RWPE2 (cell line): ENCODE results near the gene FOXQ1.

Source experiments
- ATAC-seq: fragments of 200-7000 bp; cut with Tn5 transposase; 3 replicates; pipeline ENCODE4 v1.9.1; 2021; ENCODE audit warnings: low read depth
- DNase-seq: peaks from one replicate; pipeline ENCODE4 v3.0.0-alpha.2; 2020; ENCODE audit warnings: low spot score
- H3K27ac ChIP-seq: fragments of 450-650 bp; 2 replicates; pipeline ENCODE4 v1.5.1; 2017; ENCODE audit warnings: mild to moderate bottlenecking; ENCODE audit not compliant: poor library complexity, severe bottlenecking
- H3K27me3 ChIP-seq: fragments of 250-450 bp; sonication (Bioruptor Pico); 2 replicates; pipeline ENCODE4 v1.5.1; 2021; ENCODE audit warnings: mild to moderate bottlenecking, moderate library complexity; ENCODE audit not compliant: insufficient read depth, poor library complexity, severe bottlenecking
- H3K36me3 ChIP-seq: fragments of 250-450 bp; sonication (Bioruptor Pico); 2 replicates; pipeline ENCODE4 v1.5.1; 2020; ENCODE audit warnings: low read depth, mild to moderate bottlenecking, moderate library complexity
- H3K4me1 ChIP-seq: fragments of 250-450 bp; sonication (Bioruptor Pico); 2 replicates; pipeline ENCODE4 v1.5.1; 2021; ENCODE audit warnings: mild to moderate bottlenecking, moderate library complexity; ENCODE audit not compliant: insufficient read depth, poor library complexity, severe bottlenecking
- H3K4me3 ChIP-seq: fragments of 250-450 bp; sonication (Bioruptor Pico); 2 replicates; pipeline ENCODE4 v1.5.1; 2021; ENCODE audit warnings: mild to moderate bottlenecking, moderate library complexity; ENCODE audit not compliant: severe bottlenecking
- H3K9me3 ChIP-seq: fragments of 250-450 bp; sonication (Bioruptor Pico); 2 replicates; pipeline ENCODE4 v1.5.1; 2021; ENCODE audit warnings: mild to moderate bottlenecking, moderate library complexity; ENCODE audit not compliant: severe bottlenecking
- TF ChIP-seq, protein P1 (sequence below): fragments of 450-650 bp; IDR thresholded peaks from one replicate; pipeline ENCODE4 v1.5.1; 2017; ENCODE audit warnings: mild to moderate bottlenecking, moderate library complexity; ENCODE audit not compliant: poor library complexity, severe bottlenecking

The FOXQ1 gene

DNA sequence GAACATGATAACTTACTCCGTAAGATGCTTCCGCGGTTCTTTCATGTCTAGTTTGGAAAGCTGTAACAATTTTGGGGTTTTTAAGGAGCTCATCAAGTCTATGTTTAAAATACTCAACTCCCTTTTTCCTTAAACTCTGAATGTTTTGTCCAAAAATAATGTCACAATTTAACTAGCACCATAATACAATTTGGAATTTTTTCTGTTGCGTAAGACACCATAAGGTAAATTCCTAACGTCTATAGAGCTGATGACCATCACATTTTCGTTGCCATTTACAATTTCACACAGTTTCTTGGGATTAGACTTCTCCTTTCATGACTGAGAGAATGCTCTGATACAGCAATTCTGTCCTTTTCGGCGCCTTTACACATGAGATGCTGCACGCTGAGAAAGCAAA is 50.7 kb downstream of the FOXQ1 start:
- Histone ChIP-seq H3K27me3 (no peaks in the 10 kb centered on the region), H3K4me3 (no peak overlapping the region), H3K4me1 (no peaks in the 10 kb centered on the region), H3K36me3 (no peaks in the 10 kb centered on the region), H3K27ac (no peak overlapping the region), H3K9me3 (no peaks in the 10 kb centered on the region)
- ATAC-seq (no peak), DNase-seq (no peak)
- TF ChIP-seq, protein P1, sequence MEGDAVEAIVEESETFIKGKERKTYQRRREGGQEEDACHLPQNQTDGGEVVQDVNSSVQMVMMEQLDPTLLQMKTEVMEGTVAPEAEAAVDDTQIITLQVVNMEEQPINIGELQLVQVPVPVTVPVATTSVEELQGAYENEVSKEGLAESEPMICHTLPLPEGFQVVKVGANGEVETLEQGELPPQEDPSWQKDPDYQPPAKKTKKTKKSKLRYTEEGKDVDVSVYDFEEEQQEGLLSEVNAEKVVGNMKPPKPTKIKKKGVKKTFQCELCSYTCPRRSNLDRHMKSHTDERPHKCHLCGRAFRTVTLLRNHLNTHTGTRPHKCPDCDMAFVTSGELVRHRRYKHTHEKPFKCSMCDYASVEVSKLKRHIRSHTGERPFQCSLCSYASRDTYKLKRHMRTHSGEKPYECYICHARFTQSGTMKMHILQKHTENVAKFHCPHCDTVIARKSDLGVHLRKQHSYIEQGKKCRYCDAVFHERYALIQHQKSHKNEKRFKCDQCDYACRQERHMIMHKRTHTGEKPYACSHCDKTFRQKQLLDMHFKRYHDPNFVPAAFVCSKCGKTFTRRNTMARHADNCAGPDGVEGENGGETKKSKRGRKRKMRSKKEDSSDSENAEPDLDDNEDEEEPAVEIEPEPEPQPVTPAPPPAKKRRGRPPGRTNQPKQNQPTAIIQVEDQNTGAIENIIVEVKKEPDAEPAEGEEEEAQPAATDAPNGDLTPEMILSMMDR = no peak

DNA sequence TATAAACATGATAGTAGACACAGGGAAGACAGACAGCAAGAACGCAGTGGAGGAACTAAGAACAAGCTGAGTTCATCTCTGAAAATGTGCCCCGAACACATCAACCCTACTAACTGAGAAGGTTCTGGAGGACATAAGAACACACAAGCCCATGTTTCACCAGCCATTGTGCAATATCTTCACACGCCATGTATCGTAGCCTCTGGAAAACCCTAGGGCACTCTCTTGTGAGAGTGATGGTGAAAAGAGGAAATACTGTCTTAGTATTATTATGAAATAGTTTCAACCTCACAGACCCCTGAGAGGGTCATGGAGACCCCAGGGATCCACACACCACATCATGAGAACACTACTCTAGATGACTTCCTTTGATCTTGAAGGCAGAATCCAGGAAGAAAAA is 51.4 kb downstream of the FOXQ1 start:
- Histone ChIP-seq H3K9me3 (no peaks in the 10 kb centered on the region), H3K36me3 (no peaks in the 10 kb centered on the region), H3K4me3 (no peak overlapping the region), H3K27me3 (no peaks in the 10 kb centered on the region), H3K27ac (no peak overlapping the region), H3K4me1 (no peaks in the 10 kb centered on the region)
- ATAC-seq (no peak), DNase-seq (no peak)
- TF ChIP-seq, protein P1 = no peak

DNA sequence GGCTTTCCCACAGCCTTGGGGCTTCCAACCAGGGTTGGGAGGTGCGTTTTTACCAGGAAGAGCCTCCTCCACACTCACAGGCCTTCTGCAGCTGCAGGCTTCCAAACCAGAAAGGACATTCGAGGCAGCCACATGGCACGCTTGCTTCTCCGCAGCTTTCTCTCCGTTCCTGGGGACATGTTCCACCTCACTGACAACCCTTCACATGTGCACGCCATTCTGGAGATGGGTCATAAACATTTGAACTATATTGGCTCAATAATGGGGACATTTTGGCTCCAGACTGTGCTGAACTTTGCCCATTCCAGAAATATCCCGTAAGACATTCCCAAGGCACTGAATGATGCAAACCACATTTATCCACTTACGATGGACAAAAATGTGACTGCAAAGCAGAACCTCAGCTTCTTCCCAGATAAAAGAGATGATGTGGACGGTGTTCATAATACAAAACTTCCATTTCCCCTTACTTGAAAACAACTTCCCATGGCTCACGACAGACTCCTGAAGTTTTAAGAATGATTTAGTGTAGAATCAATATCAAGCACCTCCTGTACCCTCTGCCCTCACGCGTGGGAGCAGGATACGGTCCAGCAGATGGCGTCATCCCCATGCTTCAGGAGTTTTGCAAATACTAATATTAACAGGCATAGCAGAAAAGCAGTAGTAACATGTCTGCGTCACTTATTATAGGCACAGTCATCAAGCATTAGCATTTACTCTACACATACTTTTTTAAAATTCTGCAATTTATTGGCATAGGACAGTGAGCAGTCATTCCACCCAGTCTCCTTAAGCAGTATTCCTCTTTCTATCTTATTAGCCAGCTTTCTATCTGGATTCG is 52.1 kb downstream of the FOXQ1 start:
- H3K27ac ChIP-seq = no peak overlapping the region
- ATAC-seq = no peak
- no peak for DNase-seq
- no peak overlapping the region for H3K4me3 ChIP-seq
- H3K9me3 ChIP-seq = no peaks in the 10 kb centered on the region
- H3K4me1 ChIP-seq = no peaks in the 10 kb centered on the region
- no peaks in the 10 kb centered on the region for H3K36me3 ChIP-seq
- TF ChIP-seq, protein P1 = peak; percentile 27
- no peaks in the 10 kb centered on the region for H3K27me3 ChIP-seq
